GM10248 (cell line): Measurements from ENCODE around the gene GAS7.

Experiments used
- CTCF ChIA-PET: fragments of 300-600 bp; sonication (Branson Sonifier 250); formaldehyde crosslinking; extraction: SDS; loops from one replicate; lab custom pipeline; 2021; ENCODE audit warnings: antibody characterized with exemption; lab: Yijun Ruan, JAX
- POLR2A ChIA-PET: fragments of 350-650 bp; sonication (Branson Sonifier 250); formaldehyde crosslinking; extraction: SDS; loops from one replicate; lab custom pipeline; 2020; ENCODE audit warnings: antibody characterized with exemption; lab: Yijun Ruan, JAX
- DNase-seq: peaks from one replicate; pipeline ENCODE4 v3.0.0; 2012; ENCODE audit errors: extremely low spot score
- CTCF ChIP-seq: IDR thresholded peaks from 2 replicates; pipeline ENCODE4 v1.5.1; 2012; ENCODE audit warnings: mild to moderate bottlenecking, low read depth; ENCODE audit errors: extremely low read depth, missing control alignments, control extremely low read depth

The GAS7 gene

GRCh38 chr17:10050597-10051101 is 147.8 kb downstream of the GAS7 start:
- ChIA-PET POLR2A (interaction anchor here (1.0 to 1.7 kb wide), 2 partner anchors 9 to 10 kb away, joined by 3 to 8 read pairs; no protein-coding TSS in a partner anchor), CTCF (interaction anchor here (1.1 to 2.5 kb wide), 8 partner anchors 8 to 176 kb away, joined by 3 to 8 read pairs (median 4); no protein-coding TSS in a partner anchor)
- DNase-seq = no peak

DNA sequence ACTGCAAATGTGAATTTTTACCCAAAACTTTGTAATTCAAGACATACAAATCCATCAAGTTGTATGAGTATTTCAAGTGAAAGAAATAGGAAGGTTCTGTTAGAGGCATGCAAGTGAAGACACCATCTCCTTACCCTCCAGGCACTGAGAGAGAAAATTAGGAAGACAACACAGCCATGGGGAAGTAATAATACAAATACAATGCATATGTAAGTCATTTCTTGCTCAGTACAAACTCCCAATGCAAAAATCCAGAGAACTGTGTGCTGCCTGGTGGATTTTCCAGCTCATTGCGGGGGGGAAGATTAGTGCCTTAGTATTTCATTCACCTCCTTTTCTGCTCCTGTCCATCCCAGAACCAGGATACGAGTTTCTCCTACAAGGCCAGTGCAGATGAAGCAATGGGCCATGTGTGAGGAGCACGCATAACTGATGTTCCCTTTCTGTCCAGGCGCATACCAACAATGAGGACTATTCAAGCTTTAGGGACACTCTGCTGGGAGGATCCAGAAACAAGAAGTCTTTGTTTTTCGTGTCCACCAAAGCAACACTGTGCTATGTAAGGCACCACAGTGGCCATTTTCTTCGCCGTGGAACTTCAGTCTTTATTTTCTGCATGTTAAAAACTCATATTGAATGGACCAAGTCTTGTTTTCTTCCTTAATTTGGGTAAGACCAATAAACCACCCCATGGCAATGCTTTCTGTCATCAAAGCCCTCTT is 149.6 kb downstream of the GAS7 start:
- ChIA-PET POLR2A (interaction anchor here (0.7 kb wide), 1 partner anchor 848 kb away, joined by 6 read pairs; no protein-coding TSS in a partner anchor), CTCF (interaction anchor here (1.0 to 2.1 kb wide), 3 partner anchors 25 to 178 kb away, joined by 3 to 6 read pairs (median 4); no protein-coding TSS in a partner anchor)
- no peak for DNase-seq
- TF ChIP-seq CTCF = no peak

More at GRCh38 chr17:10050597-10051101, 147.8 kb downstream of the GAS7 start:
- TF ChIP-seq CTCF = no peak

DNA sequence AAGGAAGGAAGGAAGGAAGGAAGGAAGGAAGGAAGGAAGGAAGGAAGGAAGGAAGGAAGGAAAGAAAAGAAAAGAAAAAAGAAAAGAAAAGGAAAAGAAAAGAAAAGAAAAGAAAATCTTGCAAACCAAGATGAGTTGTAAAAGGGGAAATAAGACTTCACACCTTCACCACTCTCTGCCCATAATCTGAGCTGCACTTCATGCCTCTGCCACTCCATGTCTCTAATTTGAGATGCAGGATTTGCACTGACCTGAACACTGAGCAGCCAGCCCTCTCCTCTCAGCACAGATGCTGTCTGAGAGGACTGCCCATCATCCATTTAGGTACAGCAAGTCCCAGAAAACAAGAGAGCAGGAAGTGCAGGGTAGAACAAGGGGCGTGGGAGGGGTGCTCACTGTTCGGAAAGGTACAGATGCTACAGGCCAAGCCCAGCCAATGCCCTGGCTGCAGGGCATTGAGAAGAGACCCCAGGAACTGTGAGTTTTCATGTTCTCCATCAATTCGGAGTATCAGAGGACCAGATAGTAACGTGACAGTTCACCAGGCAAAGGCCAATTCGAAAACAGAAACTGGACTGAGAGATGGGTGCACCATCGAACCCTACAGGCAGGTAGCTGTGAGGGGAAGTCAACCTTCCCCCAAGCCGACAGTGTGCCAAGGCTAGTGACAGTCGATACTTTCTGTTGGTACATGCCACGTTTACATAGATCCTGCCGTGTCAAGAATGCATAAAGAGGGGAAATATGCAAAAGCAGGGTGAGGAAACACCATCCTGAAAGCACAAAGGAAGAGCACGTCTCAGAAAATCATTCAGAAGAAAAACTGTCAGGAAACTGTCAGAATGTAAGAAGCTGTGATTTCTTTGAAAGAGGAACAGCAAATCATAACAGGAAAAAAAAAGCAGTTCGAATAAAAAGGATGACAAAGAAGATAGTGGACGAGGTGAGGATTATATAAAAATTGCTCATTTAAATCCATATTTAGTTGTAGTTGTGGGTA is 151.3 kb downstream of the GAS7 start:
- peak; percentile 59 for DNase-seq
- POLR2A ChIA-PET = no interaction called here
- CTCF ChIA-PET = interaction anchor here (1.2 to 1.9 kb wide), 2 partner anchors 27 kb away, joined by 3 to 4 read pairs; no protein-coding TSS in a partner anchor
- no peak for TF ChIP-seq CTCF

DNA sequence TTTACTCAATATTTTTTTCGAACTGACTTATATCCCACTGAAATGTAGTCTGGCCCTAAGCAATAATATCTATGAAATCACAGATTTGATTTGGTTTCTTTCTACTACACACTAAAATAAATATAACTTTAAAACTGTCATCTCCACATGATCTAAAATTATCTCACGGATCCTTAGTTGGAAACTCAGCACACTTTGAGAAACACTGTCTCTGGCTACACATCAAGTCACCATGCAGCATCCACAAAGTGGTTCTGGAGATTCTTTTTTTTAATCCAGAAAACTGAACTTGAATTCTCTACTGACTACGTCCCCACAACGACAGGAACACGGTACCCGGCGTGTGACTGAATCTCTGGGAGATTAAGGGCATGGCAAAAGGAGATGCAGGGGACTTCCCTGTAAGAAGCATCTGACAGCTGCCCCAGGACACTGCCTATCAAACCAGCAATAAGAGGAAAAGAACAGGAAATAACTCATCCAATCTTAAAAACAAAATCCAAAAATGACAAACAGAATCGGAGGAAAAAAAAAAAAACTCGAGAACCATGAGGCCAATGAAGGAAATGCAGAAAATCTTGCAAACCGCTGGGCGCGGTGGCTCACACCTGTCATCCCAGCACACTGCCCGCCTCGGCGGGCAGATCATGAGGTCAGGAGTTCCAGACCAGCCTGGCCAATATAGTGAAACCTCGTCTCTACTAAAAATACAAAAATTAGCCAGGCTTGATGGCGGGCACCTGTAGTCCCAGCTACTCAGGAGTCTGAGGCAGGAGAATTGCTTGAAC is 152.3 kb downstream of the GAS7 start:
- DNase-seq = no peak
- CTCF ChIA-PET = interaction anchor here (1.2 kb wide), 1 partner anchor 26 kb away, joined by 3 read pairs; no protein-coding TSS in a partner anchor
- TF ChIP-seq CTCF = no peak
- POLR2A ChIA-PET = no interaction called here

DNA sequence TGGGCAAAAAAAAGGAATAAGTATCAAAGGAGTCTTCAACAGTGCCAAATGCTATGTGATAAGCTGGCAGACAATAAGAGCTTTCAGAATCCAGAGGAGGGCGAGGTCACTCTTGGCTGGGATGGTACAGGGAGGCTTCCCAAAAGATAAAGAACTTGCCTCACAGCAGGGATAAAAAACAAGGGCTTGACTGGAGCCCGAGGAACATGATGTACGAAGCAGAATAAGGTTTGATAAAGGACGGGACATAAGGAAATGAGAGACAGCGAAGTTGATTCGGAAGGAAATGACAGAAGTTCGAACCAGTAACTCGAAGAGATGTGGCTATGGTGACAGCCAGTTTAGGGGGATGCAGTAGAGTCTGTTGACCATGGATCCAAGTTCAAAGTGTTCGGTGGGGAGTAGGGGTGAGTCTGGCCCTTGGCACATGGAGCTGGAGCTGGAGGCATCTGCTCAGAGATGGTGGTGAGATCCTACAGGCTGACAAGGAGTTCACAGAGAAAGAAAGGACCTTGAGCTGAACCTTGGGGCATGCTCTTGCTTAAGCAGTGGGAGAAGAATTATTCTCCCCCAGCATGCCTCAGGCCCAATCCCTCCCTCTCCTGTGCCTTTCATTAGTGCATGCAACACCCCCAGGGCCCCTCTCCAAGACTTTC is 155.7 kb downstream of the GAS7 start:
- POLR2A ChIA-PET = no interaction called here
- CTCF ChIA-PET = interaction anchor here (0.8 to 1.4 kb wide), 5 partner anchors 8 to 119 kb away, joined by 3 to 4 read pairs (median 4); no protein-coding TSS in a partner anchor
- no peak for DNase-seq
- TF ChIP-seq CTCF = no peak
